Peyer's patch (tissue), 4 donors: ENCODE measurements around the gene PDE6A.

ENCODE experiments used
- CTCF ChIP-seq, 6 experiments: fragments of 450-650 bp in 4 of 6; fragments of 200-600 bp in 2 of 6; sonication (generic) in 1 of 6; IDR thresholded peaks; one replicate each; pipeline ENCODE4 v1.5.1; 2017 to 2019; ENCODE audit warnings: antibody characterized with exemption in 6 of 6, mild to moderate bottlenecking in 3 of 6, moderate library complexity in 1 of 6
- POLR2A ChIP-seq, 2 donors: fragments of 450-650 bp; IDR thresholded peaks; one replicate each; pipeline ENCODE4 v1.5.1; 2017; ENCODE audit warnings: antibody characterized with exemption in 2 of 2, mild to moderate bottlenecking in 2 of 2, moderate library complexity in 2 of 2

GRCh38 chr5:149887622-149888183 lies 56.9 kb downstream of the PDE6A start:
- no peak for TF ChIP-seq CTCF (IDR thresholded peaks at IDR 0.05)
- TF ChIP-seq POLR2A (IDR thresholded peaks at IDR 0.05), result no peak
